ENCODE data around the gene PFKFB4. TPM values are rescaled to one million over a fixed set of nuclear protein-coding genes. Genes with fewer than 3 reads are reported as not detected.
"Not testable (repeated sequence)": the region's sequence is repeated elsewhere in the genome, so short reads cannot be mapped to it uniquely, and the experiment has no call there.

The PFKFB4 gene
- total RNA-seq, 2 experiments from 2014 or later, result 21.6 to 24.9 TPM

DNA sequence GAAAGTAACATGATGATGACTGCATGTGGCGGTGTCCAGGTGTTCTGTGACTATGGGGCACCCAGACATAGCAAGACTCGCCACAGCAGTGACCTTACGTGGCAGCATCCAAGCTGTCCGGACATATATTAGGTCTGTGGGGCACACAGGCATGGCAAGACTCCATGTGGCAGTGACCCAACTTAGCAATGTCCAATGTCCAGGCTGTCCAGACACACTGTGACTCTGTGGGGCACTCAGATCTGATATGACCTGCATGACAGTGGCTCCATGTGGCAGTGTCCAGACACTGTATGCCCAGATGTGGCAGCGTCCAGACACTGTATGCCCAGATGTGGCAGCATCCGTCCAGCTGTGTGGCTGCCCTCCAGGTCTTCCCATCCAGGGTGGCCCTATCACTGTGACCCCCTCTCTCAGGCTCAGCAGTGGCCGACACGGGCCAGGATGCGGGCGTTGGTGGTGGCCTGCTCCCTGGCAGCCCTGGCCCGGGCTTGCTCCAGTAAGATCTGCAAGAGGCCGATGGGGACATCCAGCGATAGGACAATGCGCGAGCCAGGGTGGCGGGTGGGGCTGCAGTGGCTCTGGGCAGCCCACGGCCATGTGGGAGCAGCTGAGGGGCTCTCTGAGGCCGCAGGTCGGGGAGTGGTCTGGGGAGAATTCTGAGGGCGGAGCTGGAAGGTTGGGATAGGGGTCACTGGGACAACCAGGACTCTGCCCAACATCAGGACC lies 5.9 kb upstream of the PFKFB4 start:
- H3K4me1 Mint-ChIP-seq, result peaks cover 43% of the 10 kb centered on the region
- no peak overlapping the region for H3K27ac Mint-ChIP-seq
- DNase-seq, result no peak
- no peaks in the 10 kb centered on the region for H3K27me3 Mint-ChIP-seq
- ChIA-PET CTCF (interaction anchor here (2.1 to 2.2 kb wide), 2 partner anchors 127 to 162 kb away, joined by 5 to 7 read pairs; no protein-coding TSS in a partner anchor), POLR2A (no interaction called here)
- no peak overlapping the region for H3K4me3 Mint-ChIP-seq
- H3K36me3 Mint-ChIP-seq (ENCODE audit: low read depth), result no peaks in the 10 kb centered on the region
- no peaks in the 10 kb centered on the region for H3K9me3 Mint-ChIP-seq

DNA sequence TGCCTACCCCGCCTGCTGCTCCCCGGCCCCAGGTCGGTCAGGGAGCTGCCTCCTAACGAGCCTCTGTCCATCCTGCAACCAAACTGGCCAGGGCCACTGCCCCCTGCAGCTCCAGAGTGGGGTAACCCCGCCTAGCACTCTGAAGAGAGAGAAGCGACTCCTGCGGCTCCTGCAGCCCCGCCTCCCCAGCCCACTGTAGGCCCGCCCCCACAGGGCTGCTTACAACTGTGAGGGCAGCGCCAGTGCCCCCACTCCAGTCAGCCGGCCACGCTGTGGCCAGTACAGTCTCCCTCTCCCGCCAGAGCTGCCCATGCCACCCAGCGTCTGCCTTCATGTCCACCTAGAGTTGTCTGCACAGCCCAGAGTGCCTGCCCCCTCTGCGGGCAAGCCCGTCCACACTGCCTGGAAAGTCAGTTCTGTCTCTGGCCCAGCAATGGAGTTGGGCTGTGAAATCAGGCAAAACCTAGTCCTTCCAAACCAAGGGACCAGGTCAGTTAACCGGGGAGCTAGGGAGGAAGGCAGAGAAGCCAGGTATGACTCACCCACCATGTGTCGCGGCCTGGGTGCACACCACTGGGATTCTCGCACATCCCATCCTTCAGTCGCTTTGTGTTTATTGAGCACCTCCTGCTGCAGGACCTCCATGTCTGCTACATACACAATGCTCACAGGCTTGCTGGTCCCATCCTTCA lies 4.6 kb upstream of the PFKFB4 start:
- Mint-ChIP-seq H3K27me3 (no peaks in the 10 kb centered on the region), H3K4me1 (peaks cover 47% of the 10 kb centered on the region), H3K4me3 (no peak overlapping the region), H3K27ac (no peak overlapping the region), H3K9me3 (no peaks in the 10 kb centered on the region), H3K36me3 (ENCODE audit: low read depth) (no peaks in the 10 kb centered on the region)
- CTCF ChIA-PET, result interaction anchor here (0.6 to 3.5 kb wide), 8 partner anchors 8 to 160 kb away, joined by 3 to 13 read pairs (median 4); partner anchors contain the start of gene NCKIPSD
- POLR2A ChIA-PET, result no interaction called here
- DNase-seq, result no peak

DNA sequence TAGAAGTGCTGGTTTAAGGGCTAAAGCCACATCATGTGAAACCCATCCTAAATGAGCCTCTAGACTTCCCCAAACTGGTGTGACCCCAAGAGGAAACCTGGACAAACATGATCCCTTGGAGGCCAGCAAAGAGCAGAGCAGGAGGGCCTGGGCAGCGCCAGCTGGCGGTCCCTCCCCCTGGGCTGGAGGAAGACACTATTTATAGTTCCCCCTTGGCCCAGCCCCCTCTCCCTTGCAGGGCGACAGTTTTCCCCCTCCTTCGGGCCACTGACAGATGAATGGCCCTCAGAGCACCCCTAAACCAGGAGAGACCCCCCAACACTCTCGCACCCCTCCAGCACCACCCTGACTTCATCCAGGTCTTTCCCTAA lies 4.0 kb upstream of the PFKFB4 start:
- Mint-ChIP-seq H3K27me3 (no peaks in the 10 kb centered on the region), H3K27ac (no peak overlapping the region), H3K4me1 (peaks cover 46% of the 10 kb centered on the region), H3K4me3 (no peak overlapping the region), H3K9me3 (no peaks in the 10 kb centered on the region), H3K36me3 (ENCODE audit: low read depth) (no peaks in the 10 kb centered on the region)
- no peak for DNase-seq
- CTCF ChIA-PET, result interaction anchor here (0.6 to 3.5 kb wide), 7 partner anchors 9 to 160 kb away, joined by 3 to 13 read pairs (median 3); partner anchors contain the start of gene NCKIPSD
- POLR2A ChIA-PET, result no interaction called here

DNA sequence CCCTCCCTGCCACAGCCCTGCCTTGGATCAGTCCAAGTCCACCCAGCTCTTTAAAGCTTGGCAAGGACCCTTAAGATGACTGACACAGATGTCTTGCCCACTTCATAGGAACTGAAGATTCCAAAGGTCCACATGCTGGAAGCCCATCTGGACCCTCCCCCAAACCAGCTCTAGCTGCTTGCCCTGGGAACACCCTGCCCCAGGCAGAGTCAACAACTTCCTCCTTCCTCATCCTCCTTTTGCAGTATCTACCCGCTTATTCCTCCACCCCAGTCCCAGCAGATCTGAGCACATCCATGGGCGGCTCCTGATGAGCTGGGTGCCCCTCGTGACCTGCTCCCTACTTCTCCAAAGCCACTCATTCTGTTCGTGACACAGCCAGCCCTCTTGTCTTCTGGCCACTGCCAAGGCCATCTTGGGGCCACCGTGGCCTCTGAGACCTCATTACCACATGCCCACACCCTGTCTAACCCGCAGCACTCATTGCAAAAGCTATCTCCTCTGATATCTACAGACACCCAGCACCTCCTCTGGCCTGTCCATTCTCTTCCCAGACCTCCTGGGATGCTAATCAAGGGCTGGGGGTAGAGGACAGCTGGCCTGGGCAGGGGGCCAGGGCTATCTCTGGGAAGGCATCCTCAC lies 2.0 kb upstream of the PFKFB4 start:
- Mint-ChIP-seq H3K27me3 (no peaks in the 10 kb centered on the region), H3K4me3 (no peak overlapping the region), H3K9me3 (no peaks in the 10 kb centered on the region), H3K36me3 (ENCODE audit: low read depth) (no peaks in the 10 kb centered on the region), H3K4me1 (peaks cover 60% of the 10 kb centered on the region), H3K27ac (peak overlapping the region; percentile 85)
- DNase-seq, result no peak
- POLR2A ChIA-PET, result interaction anchor here (0.6 kb wide), 1 partner anchor 102 kb away, joined by 4 read pairs; no protein-coding TSS in a partner anchor
- CTCF ChIA-PET, result interaction anchor here (0.6 to 4.7 kb wide), 15 partner anchors 9 to 289 kb away, joined by 3 to 26 read pairs (median 7); partner anchors contain the start of genes CCDC51, SLC26A6 and TMA7

DNA sequence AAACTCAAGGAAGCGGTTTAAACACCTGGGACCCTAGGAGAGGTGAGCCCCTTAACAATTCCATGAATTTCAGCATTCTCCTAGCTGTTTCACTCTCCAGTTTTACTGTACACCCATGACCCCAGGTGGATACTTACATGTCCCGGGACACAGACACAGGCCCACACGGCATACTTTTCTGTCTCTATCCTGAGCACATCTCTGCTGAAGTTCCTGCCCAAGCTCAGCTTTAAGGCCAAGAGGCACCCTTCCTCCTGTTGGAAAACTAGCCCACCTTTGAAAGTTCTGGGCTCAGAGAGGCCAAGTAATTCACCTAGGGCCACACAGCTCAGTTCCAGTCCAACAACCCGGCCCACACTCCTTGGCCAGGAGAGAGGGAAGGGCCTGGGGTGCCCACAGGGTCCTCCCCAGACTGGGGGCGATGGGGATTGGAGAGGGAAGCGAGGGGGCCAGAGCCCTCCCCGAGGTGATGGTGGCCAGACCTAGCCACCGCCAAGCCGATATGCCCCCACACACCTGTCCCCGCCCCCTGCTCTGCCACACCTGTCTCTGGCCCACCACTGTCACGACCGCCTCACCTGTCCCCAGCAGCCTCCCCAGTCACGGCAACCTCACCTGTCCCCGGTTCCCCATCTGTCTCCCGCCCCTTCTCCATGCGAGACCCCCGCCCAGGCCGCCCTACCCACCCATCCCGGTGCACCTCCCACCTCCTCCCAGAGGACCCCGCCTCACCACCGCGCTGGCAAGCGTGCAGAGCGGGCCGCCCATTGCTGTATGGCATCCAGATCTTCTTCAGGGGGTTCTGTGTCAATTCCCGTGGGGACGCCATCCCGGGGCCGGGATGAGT lies 431 bp downstream of the PFKFB4 start:
- Mint-ChIP-seq H3K27ac (peak overlapping the region; percentile 88), H3K9me3 (no peaks in the 10 kb centered on the region), H3K4me3 (peak overlapping the region; percentile 78), H3K27me3 (no peaks in the 10 kb centered on the region), H3K4me1 (peaks cover 62% of the 10 kb centered on the region), H3K36me3 (ENCODE audit: low read depth) (no peaks in the 10 kb centered on the region)
- no peak for DNase-seq
- POLR2A ChIA-PET, result interaction anchor here (0.8 kb wide), 1 partner anchor 116 kb away, joined by 3 read pairs; the partner anchor contains the start of genes CCDC51 and TMA7
- CTCF ChIA-PET, result interaction anchor here (0.6 to 5.4 kb wide), 18 partner anchors 7 to 653 kb away, joined by 3 to 28 read pairs (median 4); partner anchors contain the start of genes CCDC51, IP6K2, SLC26A6 and TMA7

DNA sequence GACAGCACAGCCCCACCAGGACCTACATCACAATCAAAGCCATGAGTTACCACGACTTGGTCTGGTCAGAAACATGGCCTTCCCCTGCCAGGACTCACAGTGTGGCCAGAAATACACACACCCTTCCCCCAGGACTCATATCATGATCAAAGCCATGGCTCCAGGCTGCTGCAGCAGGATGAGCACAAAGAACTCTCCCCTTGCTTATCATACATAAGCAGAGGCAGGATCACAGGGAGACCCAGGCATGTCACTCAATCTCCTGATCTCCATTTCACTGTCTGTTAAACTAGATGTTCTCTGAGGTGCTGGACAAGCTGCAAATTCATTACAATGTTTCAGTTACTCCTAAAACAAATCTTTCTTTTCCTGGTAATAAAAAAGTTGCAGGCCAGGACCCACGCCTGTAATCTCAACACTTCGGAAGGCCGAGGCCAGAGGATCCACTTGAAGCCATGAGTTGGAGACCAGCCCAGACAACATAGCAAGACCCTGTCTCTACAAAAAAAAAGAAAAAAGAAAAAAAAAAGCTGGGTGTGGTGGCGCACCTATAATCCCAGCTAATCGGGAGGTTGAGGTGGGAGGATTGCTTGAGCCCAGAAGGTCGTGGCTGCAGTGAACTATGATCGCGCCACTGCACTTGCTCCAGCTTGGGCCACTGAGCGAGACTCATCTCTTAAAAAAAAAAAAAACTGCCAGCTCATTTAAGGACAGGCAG lies 1.2 kb downstream of the PFKFB4 start:
- no peaks in the 10 kb centered on the region for H3K9me3 Mint-ChIP-seq
- H3K27me3 Mint-ChIP-seq, result no peaks in the 10 kb centered on the region
- no peaks in the 10 kb centered on the region for H3K36me3 Mint-ChIP-seq (ENCODE audit: low read depth)
- ChIA-PET POLR2A (no interaction called here), CTCF (interaction anchor here (0.6 to 5.4 kb wide), 9 partner anchors 12 to 652 kb away, joined by 3 to 28 read pairs (median 4); partner anchors contain the start of genes CCDC51, SLC26A6 and TMA7)
- no peak for DNase-seq
- H3K4me3 Mint-ChIP-seq, result peak overlapping the region; percentile 78
- H3K4me1 Mint-ChIP-seq, result peaks cover 59% of the 10 kb centered on the region
- H3K27ac Mint-ChIP-seq, result peak overlapping the region; percentile 64

DNA sequence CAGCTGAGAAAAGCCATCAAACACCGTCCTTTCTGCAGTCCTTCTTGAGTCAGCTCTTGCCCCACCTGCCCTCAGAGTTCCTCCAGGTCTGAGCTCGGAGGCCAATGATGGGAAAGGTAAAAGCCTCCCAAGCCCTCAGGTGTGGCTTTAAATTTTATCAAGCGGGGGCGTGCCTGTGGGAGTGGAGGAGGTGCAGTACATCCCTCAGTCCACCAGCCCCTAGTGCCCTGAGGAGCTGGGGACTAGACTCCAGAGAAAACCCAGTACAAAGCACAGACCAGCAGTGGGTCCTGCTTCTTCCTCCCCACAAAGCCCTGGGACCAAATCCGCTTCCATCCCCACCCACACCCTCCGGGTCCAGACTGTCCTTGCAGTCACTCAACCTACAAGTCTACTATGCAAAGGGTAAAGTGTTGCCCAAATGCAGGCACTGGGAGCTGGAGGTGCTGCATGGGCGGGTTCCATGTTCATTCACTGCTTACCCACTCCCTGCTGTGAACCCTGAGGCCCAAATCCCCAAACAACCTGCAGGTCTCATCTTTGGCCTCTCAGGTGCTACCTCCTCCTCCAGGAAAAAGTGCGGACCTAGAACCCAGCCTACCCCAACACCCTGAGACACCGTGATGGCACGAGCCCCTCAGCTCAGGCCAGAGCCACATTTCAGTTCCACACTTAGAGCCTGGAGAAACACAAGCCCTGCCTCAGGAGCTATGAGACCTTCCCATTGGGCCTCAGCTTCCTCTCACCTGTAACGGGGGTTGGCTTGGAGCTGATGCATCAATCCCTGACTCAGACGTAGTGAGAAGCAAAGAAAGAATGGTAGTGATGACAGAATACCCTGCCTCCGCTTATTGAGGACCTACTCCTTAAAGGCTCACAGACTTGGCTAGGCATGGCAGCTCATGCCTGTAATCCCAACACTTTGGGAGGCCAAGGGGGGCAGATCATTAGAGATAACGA lies 2.4 kb downstream of the PFKFB4 start:
- ChIA-PET CTCF (interaction anchor here (0.6 to 5.4 kb wide), 9 partner anchors 10 to 153 kb away, joined by 3 to 28 read pairs (median 4); no protein-coding TSS in a partner anchor), POLR2A (no interaction called here)
- Mint-ChIP-seq H3K27ac (no peak overlapping the region), H3K9me3 (no peaks in the 10 kb centered on the region), H3K4me1 (peaks cover 55% of the 10 kb centered on the region), H3K27me3 (no peaks in the 10 kb centered on the region), H3K36me3 (ENCODE audit: low read depth) (peaks cover 2% of the 10 kb centered on the region), H3K4me3 (peak overlapping the region; percentile 78)
- DNase-seq, result no peak

DNA sequence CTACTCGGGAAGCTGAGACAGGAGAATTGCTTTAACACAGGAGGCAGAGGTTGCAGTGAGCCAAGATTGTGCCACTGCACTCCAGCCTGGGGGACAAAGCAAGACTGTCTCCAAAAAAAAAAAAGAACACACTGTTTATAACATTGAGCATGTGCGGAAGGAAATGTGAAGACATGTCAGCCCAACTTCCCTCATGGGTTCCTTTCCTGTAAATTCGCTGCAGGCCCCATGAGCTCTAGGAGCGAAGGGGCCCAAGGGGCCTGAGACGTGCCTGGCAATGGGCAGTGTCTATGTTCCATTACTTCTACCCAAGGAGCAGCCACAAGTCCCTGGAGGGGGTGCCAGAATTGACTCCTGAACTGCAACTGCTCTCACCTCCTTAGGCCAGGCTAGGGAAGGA lies 3.2 kb downstream of the PFKFB4 start:
- ChIA-PET POLR2A (no interaction called here), CTCF (interaction anchor here (0.6 to 5.4 kb wide), 10 partner anchors 9 to 407 kb away, joined by 3 to 28 read pairs (median 4); no protein-coding TSS in a partner anchor)
- H3K9me3 Mint-ChIP-seq, result no peaks in the 10 kb centered on the region
- DNase-seq, result no peak
- no peaks in the 10 kb centered on the region for H3K27me3 Mint-ChIP-seq
- H3K4me3 Mint-ChIP-seq, result no peak overlapping the region
- H3K27ac Mint-ChIP-seq, result peak overlapping the region; percentile 2
- H3K4me1 Mint-ChIP-seq, result peaks cover 55% of the 10 kb centered on the region
- peaks cover 7% of the 10 kb centered on the region for H3K36me3 Mint-ChIP-seq (ENCODE audit: low read depth)

DNA sequence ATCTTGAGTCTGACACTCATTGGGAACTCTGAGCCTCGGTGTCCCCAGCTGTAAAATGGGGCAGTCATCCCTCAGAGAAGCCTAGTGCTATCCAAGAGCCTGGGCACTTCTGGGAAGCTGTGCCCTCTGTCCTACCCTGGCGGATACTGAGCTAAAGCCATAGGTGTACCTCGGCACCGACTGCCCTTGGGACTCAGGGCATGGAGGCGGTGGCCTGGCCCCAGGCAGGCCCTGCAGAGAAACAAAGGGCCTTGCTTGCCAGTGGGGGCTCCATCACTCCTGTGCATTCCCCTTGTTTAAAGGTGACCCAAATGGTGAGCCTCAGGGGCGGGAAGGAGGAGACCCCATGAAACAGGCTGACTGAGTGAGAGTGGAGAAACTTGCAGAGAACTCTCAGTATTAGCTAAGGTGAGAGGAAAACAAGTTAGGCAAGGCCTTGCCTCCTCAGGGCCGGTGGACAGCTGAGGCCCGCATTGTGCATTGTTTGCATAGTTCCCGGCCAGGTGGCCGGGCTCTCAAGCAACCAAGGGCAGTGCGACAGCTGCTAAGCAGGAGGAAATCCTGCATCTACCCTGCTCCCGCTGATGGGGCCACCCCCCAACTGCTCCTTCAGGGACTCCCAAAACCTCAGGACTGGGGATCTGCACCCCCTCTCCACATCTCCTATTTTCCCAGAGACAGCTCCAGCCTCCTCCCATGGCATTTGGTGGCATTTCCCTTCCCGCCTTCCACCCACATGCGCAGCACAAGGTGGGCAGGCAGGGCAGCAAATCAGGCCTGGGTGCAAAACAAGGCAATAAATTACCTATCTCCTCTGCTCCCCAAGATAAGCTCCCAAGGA lies 4.3 kb downstream of the PFKFB4 start:
- Mint-ChIP-seq H3K4me1 (peaks cover 54% of the 10 kb centered on the region), H3K27ac (peak overlapping the region; percentile 2), H3K4me3 (no peak overlapping the region), H3K27me3 (no peaks in the 10 kb centered on the region), H3K9me3 (no peaks in the 10 kb centered on the region), H3K36me3 (ENCODE audit: low read depth) (peaks cover 13% of the 10 kb centered on the region)
- DNase-seq, result no peak
- CTCF ChIA-PET, result interaction anchor here (0.6 to 5.4 kb wide), 6 partner anchors 9 to 954 kb away, joined by 3 to 28 read pairs (median 3); no protein-coding TSS in a partner anchor
- POLR2A ChIA-PET, result no interaction called here

DNA sequence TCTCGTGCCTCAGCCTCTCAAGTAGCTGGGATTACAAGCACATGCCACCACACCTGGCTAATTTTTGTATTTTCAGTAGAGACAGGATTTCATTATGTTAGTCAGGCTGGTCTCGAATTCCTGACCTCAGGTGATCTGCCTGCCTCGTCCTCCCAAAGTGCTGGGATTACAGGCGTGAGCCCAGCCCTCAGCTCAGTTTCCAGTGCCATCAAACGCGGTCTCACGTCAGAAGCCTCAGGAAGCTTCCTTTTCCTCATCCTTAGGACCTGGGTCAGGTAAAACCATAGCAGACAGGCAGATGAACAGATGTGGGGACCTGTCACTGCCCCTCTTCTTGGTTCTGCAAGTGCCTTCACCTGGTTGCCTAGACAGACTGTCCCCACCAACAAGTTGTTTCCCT lies 5.0 kb downstream of the PFKFB4 start:
- H3K9me3 Mint-ChIP-seq, H3K4me3 Mint-ChIP-seq, H3K27me3 Mint-ChIP-seq, DNase-seq, POLR2A ChIA-PET, H3K27ac Mint-ChIP-seq: not testable (repeated sequence)
- Mint-ChIP-seq H3K4me1 (peaks cover 56% of the 10 kb centered on the region), H3K36me3 (ENCODE audit: low read depth) (peaks cover 16% of the 10 kb centered on the region)
- CTCF ChIA-PET, result interaction anchor here (0.6 to 5.4 kb wide), 3 partner anchors 41 to 115 kb away, joined by 3 to 28 read pairs (median 3); no protein-coding TSS in a partner anchor
